Upper lobe of right lung (tissue), 1 donor: ENCODE measurements around the gene CCL24. TPM values are rescaled to one million over a fixed set of nuclear protein-coding genes. Genes with fewer than 3 reads are reported as not detected.
"Not testable (repeated sequence)": the region's sequence is repeated elsewhere in the genome, so short reads cannot be mapped to it uniquely, and the experiment has no call there.

ENCODE experiments used
- ATAC-seq: fragments of 200-7000 bp; cut with Tn5 transposase; one replicate; pipeline ENCODE4 v1.9.1; 2020; ENCODE audit warnings: mild to moderate bottlenecking, moderate library complexity
- DNase-seq: peaks from one replicate; pipeline ENCODE4 v3.0.0-alpha.2; 2020
- H3K27ac ChIP-seq: fragments of 200-600 bp; one replicate; pipeline ENCODE4 v1.8.0; 2022
- H3K27me3 ChIP-seq: fragments of 200-600 bp; one replicate; pipeline ENCODE4 v1.8.0; 2022; ENCODE audit warnings: mild to moderate bottlenecking
- H3K36me3 ChIP-seq: fragments of 200-600 bp; one replicate; pipeline ENCODE4 v1.8.0; 2022
- H3K4me1 ChIP-seq: fragments of 200-600 bp; one replicate; pipeline ENCODE4 v1.8.0; 2022
- H3K4me3 ChIP-seq: fragments of 200-600 bp; one replicate; pipeline ENCODE4 v1.8.0; 2022; ENCODE audit warnings: mild to moderate bottlenecking
- H3K9me3 ChIP-seq: fragments of 200-600 bp; one replicate; pipeline ENCODE4 v1.8.0; 2022
- CTCF ChIP-seq: fragments of 200-600 bp; IDR thresholded peaks from one replicate; pipeline ENCODE4 v1.8.0; 2022; ENCODE audit warnings: antibody characterized with exemption
- intact Hi-C: fragments of 100-400 bp; cut with DNase I; formaldehyde crosslinking; loops from one replicate; pipeline ENCODE4 v1.11.0; 2022
- total RNA-seq: library from RNA; stranded (reverse); fragmentation: NEBNext Ultra II Directional; extraction: Animal tissue kit (Norgen Biotek cat#: 25700); gene quantifications from one replicate; pipeline ENCODE4 v1.2.1, GENCODE V29; 2021
- donor health status: DM: no; HTN: yes; CAD: no; lungs with severe emphysema.

CCL24 gene
- total RNA-seq, 1 donor from 2014 or later, result 4.8 TPM

- no peaks in the 10 kb centered on the region for H3K27me3 ChIP-seq
- no peaks in the 10 kb centered on the region for H3K4me1 ChIP-seq
- H3K9me3 ChIP-seq, result no peaks in the 10 kb centered on the region
- intact Hi-C loops, result no loop called here
- H3K4me3 ChIP-seq, result no peak within 1 kb of the TSS
- no peak for TF ChIP-seq CTCF
- no peak for ATAC-seq
- no peaks in the 10 kb centered on the region for H3K36me3 ChIP-seq
- H3K27ac ChIP-seq, result no peak within 1 kb of the TSS
- DNase-seq, result no peak
Measured at GRCh38 chr7:75772081-75773077, 41.2 kb downstream of the CCL24 start, which contains the start of gene CCL26. CCL26 (minus strand) TSS chr7:75772211; CDS start chr7:75772176, 35 bp downstream.

DNA sequence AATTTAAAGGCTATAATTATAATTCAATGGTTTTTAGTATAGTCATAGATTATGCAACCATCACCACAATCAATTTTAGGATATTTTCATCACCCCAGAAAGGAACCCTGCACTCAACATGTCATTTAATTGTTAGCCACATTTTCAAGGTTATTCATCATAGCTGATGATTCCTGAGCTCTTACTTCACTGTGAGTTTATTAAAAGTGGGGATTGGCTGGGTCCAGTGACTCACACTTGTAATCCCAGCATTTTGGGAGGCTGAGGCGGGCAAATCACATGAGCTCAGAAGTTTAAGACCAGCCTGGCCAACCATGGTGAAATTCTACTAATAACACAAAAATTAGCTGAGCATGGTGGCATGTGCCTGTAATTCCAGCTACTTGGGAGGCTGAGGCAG lies 42.4 kb downstream of the CCL24 start:
- DNase-seq, result no peak
- Histone ChIP-seq H3K4me3 (no peak overlapping the region), H3K4me1 (no peaks in the 10 kb centered on the region), H3K36me3 (no peaks in the 10 kb centered on the region), H3K9me3 (no peaks in the 10 kb centered on the region), H3K27me3 (no peaks in the 10 kb centered on the region), H3K27ac (no peak overlapping the region)
- TF ChIP-seq CTCF, result no peak
- intact Hi-C loops, result no loop called here
- no peak for ATAC-seq

DNA sequence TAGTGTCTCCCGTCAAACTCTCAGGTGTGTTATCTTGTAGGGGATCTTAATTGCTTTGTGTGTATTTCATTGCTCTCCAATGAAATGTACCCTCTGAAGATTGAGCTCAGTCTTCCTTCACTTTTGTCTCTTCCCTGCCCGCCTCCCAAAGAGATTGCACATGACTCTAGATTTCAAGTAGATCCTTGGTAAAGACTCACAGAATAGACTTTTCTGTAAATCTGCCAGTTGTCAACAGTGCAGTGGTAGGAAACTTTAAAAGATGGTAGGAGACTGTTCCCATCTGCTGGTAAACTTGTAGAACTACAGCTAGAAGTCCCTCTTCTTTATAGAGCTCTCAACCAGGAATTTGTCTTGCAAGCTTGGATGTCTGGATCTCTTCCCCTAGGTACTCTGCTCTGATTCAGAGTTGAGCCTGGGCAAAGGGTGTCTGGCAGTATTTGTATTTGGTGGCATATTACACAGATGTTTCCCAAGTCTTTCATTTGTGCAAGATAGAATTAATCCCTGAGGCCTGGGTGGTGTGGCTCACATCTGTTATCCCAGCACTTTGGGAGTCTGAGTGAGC lies 51.2 kb downstream of the CCL24 start:
- TF ChIP-seq CTCF, result peak; percentile 76
- intact Hi-C loops, result loop anchor here (10.0 kb wide), 1 partner anchor 188 kb away; no protein-coding TSS in a partner anchor
- peak; percentile 94 for ATAC-seq
- no peaks in the 10 kb centered on the region for H3K27me3 ChIP-seq
- H3K9me3 ChIP-seq, result no peaks in the 10 kb centered on the region
- no peaks in the 10 kb centered on the region for H3K4me1 ChIP-seq
- no peak overlapping the region for H3K4me3 ChIP-seq
- H3K36me3 ChIP-seq, result no peaks in the 10 kb centered on the region
- no peak overlapping the region for H3K27ac ChIP-seq
- DNase-seq, result no peak

- intact Hi-C loops, result loop anchor here (10.0 kb wide), 1 partner anchor 187 kb away; no protein-coding TSS in a partner anchor
Measured at GRCh38 chr7:75761801-75762200, 51.8 kb downstream of the CCL24 start.

More at GRCh38 chr7:75761801-75762200, 51.8 kb downstream of the CCL24 start:
- DNase-seq, H3K4me3 ChIP-seq, H3K27ac ChIP-seq, H3K36me3 ChIP-seq, H3K4me1 ChIP-seq, H3K27me3 ChIP-seq, H3K9me3 ChIP-seq, ATAC-seq: not testable (repeated sequence)

Other genes with a start within 250 kb of the CCL24 start
- gene HIP1, start 74.9 kb downstream of the CCL24 start, total RNA-seq, result 86.2 TPM
- 1.2 TPM for gene CCL26, start 41.6 kb downstream of the CCL24 start, total RNA-seq
- 68.6 TPM for gene RHBDD2, start 65.2 kb upstream of the CCL24 start, total RNA-seq
- gene POR, start 101.3 kb upstream of the CCL24 start, total RNA-seq, result 232 TPM
- 43.9 TPM for gene TMEM120A, start 180.8 kb upstream of the CCL24 start, total RNA-seq
- gene STYXL1, start 234.2 kb upstream of the CCL24 start, total RNA-seq, result 20.9 TPM
- gene MDH2, start 234.3 kb upstream of the CCL24 start, total RNA-seq, result 106 TPM